ENCODE data around the gene RBM47.
"Not testable (repeated sequence)": the region's sequence is repeated elsewhere in the genome, so short reads cannot be mapped to it uniquely, and the experiment has no call there.

Gene RBM47

DNA sequence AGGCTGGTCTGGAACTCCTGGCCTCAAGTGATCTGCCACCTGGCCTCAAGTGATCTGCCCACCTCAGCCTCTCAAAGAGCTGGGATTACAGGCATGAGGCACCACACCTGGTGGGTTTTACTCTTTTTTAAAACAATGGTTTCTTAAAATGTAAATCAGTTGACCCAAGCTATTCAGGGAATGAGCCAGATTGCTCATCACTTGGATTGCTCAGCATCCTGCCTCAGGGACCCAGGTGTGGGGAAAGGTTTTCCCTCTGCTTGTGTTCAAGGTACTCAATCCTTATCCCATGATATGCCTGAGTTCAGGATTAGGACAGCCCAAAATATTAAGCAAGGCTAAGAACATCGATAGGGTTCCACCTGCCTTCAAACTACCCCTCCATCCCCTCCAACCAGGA is 227.1 kb downstream of the RBM47 start:
- DNase-seq (ENCODE audit: low read depth in 1 of 2, low spot score in 1 of 2), result no peak
- no peak for TF ChIP-seq JUND (IDR thresholded peaks at IDR 0.05; ENCODE audit: low read depth)
- in situ Hi-C loops (cut with HindIII; ENCODE audit: low pct_unique_long_range_greater_than_20kb, low sequenced_read_pairs), result no loop called here

- TF ChIP-seq JUND (IDR thresholded peaks at IDR 0.05; ENCODE audit: low read depth), result no peak
- no peak for DNase-seq (ENCODE audit: low read depth in 1 of 2, low spot score in 1 of 2)
- in situ Hi-C loops (cut with HindIII; ENCODE audit: low pct_unique_long_range_greater_than_20kb, low sequenced_read_pairs), result no loop called here
These were observed 228.0 kb downstream of the RBM47 start for GRCh38 chr4:40401631-40402030.

DNA sequence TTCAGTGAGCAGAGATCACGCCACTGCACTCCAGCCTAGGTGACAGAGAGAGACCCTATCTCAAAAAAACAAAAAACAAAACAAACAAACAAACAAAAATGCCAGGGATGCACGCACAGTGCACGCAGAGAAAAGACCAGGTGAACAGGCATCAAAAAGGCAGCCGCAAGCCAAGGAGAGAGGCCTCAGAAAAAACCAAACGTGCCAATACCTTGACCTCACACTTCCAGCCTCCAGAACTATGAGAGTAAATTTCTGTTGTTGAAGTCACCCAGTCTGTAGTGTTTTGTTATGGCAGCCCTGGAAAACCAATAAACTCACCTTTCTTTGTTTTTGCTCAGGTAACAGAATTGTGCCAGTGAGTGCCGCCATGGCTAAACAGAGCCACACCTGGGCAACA is 228.6 kb downstream of the RBM47 start:
- no peak for TF ChIP-seq JUND (IDR thresholded peaks at IDR 0.05; ENCODE audit: low read depth)
- in situ Hi-C loops (cut with HindIII; ENCODE audit: low pct_unique_long_range_greater_than_20kb, low sequenced_read_pairs), result no loop called here
- no peak for DNase-seq (ENCODE audit: low read depth in 1 of 2, low spot score in 1 of 2)

- TF ChIP-seq JUND (IDR thresholded peaks at IDR 0.05; ENCODE audit: low read depth), result no peak
These were observed 230.1 kb downstream of the RBM47 start for GRCh38 chr4:40399578-40399977.

DNA sequence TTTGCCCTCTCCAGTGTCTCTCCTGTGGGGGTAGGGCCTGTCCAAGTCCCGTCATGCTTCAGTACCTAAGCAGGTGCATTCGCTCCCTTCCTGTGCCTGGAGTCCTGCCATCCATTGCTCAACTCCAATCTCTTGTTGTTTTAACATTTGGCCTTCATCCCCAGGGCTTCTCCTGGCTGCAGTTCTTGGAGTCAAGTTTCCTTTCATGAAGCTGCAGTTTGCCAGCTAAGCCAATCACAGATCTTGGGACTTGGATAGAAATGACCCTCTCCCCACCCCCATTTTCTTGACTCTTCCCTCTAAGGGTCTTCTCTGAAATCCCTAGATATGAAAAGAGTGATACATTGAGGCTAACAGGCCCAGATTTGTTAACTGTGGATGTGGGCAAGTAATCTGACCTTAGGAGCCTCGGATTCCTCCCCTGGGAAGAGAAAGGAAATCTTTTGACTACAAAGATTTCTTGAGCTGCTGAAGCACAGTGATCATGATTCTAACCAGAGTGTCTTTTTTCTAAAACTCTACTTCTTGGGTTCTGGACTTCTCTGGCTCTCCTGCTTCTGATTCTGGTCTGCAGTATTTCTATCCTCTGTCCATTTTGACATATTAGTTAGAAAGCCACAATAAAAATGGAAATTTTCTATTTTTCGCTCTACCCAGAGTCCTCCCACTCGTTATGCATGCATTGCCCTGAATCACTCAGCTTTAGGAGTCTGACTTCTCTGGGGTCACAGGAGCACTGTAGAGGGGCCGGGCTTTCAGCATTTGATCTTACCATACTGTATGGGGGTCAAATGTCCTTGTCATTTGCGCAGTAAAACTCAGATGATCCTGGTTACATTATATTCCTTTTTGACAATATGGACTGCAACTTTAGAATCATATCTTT is 233.5 kb downstream of the RBM47 start:
- in situ Hi-C loops (cut with HindIII; ENCODE audit: low pct_unique_long_range_greater_than_20kb, low sequenced_read_pairs), result no loop called here
- TF ChIP-seq JUND (IDR thresholded peaks at IDR 0.05; ENCODE audit: low read depth), result no peak
- DNase-seq (ENCODE audit: low read depth in 1 of 2, low spot score in 1 of 2), result peak in 1 of 2 experiments; percentile 67

More at GRCh38 chr4:40399578-40399977, 230.1 kb downstream of the RBM47 start:
- in situ Hi-C loops (cut with HindIII; ENCODE audit: low pct_unique_long_range_greater_than_20kb, low sequenced_read_pairs), result no loop called here
- DNase-seq (ENCODE audit: low read depth in 1 of 2, low spot score in 1 of 2), result no peak

DNA sequence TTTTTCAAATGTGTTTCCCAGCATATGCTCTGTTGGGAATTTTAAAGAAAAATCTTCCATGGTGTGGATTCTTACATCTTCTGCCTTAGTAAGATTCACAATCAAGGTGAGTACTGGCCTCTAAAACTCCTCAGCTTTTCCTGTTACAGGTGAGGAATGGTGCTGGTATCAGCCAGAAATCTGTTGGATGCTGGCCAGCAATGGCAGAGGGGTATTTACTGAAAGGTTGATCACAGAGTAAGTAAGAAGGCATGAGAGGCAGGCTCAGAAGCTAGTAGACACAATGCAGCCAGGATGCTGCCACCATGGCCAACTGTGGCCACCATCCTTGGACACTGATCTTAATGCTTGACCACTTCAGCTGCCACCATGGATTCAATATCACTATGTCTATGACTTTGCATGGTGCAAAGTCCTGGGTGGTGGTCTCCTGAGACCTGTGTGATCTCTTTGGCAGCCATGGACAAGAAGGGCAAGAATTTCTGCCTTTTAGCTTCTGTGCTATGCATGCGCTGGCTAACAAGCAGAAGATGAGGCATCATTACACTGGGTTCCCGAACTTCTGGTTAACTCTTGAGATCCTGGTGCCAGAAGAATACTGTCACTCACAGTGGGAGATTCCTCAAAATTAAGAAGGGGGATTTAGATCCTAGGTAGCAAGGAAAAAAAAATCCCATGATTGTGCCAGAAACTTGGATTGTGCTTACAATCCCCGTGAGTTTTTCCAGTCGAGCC is 234.3 kb downstream of the RBM47 start:
- no peak for TF ChIP-seq JUND (IDR thresholded peaks at IDR 0.05; ENCODE audit: low read depth)
- in situ Hi-C loops (cut with HindIII; ENCODE audit: low pct_unique_long_range_greater_than_20kb, low sequenced_read_pairs), result no loop called here

DNA sequence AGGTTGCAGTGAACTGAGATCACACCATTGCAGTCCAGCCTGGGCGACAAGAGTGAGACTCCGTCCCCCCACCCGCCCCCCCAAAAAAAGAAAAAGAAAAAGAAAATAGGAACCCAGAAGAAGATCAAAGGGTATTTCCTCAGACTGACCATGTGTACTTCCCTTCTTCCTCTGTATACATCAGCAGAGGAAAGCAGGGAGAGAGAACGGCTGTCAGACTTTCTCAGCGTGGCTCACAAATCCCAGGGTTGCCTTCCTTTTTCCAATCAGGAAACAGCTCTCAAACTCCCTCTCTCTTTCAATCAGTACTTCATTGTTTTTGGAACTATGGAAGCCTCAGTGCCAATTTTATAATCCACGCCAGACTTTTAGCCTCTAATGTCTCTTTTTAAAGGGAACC is 235.4 kb downstream of the RBM47 start:
- in situ Hi-C loops (cut with HindIII; ENCODE audit: low pct_unique_long_range_greater_than_20kb, low sequenced_read_pairs), result no loop called here
- TF ChIP-seq JUND (IDR thresholded peaks at IDR 0.05; ENCODE audit: low read depth), result no peak
- no peak for DNase-seq (ENCODE audit: low read depth in 1 of 2, low spot score in 1 of 2)

More for the DNA sequence above, 234.3 kb downstream of the RBM47 start:
- DNase-seq (ENCODE audit: low read depth in 1 of 2, low spot score in 1 of 2), result no peak

DNA sequence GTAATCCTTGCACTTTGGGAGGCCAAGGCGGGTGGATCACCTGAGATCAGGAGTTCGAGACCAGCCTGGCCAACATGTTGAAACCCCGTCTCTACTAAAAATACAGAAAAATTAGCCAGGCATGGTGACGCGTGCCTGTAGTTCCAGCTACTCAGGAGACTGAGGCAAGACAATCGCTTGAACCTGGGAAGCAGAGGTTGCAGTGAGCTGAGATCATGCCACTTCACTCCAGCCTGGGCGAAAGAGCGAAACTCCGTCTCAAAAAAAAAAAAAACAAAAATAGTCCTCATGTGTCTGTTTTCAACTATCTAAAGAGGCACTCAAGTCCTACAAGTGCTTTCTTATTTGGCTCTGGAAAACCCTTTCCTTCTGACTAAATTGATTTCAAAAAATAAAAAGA is 237.4 kb downstream of the RBM47 start:
- DNase-seq (ENCODE audit: low read depth in 1 of 2, low spot score in 1 of 2); in situ Hi-C loops (cut with HindIII; ENCODE audit: low pct_unique_long_range_greater_than_20kb, low sequenced_read_pairs): not testable (repeated sequence)

DNA sequence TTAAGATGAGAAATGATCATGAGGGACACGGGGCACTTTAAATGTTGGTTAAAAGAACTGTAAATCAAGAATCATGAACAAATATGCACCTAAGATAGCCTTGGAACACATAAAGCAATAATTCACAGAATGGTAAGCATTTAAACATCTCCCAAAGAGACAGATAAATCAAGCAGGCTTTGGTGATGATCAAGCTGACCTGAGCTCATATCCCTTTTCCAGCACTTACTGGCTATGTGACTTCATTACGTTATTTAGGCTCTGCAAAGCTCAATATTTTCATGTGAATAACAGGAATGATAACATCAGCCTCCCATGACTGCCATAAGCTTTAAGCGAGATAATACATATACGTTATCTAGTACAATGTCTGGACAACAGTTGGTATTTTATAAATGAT is 239.7 kb downstream of the RBM47 start:
- no peak for DNase-seq (ENCODE audit: low read depth in 1 of 2, low spot score in 1 of 2)
- TF ChIP-seq JUND (IDR thresholded peaks at IDR 0.05; ENCODE audit: low read depth), result no peak
- in situ Hi-C loops (cut with HindIII; ENCODE audit: low pct_unique_long_range_greater_than_20kb, low sequenced_read_pairs), result no loop called here

DNA sequence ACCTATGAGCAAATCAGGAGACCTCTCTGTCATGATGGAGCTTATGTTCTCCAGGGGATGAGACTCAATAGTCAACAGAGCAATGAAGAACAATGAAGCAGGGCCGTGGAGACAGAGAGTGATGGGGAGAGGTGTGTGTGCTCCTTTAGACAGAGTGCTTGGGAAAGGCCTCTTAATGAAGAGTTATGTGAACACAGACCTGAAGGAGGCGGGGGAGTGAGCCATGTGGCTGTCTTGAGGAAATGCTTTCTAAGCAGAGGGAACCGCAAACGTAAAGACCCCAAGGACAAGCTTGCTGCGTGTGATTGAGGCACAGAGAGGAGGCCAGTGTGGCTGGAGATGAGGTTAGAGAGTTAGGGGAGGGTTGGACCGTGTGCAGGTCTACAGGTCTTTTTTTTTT is 241.4 kb downstream of the RBM47 start:
- DNase-seq (ENCODE audit: low read depth in 1 of 2, low spot score in 1 of 2), result no peak
- TF ChIP-seq JUND (IDR thresholded peaks at IDR 0.05; ENCODE audit: low read depth), result no peak

GRCh38 chr4:40380647-40381046 is 249.0 kb downstream of the RBM47 start:
- in situ Hi-C loops (cut with HindIII; ENCODE audit: low pct_unique_long_range_greater_than_20kb, low sequenced_read_pairs), result no loop called here
- no peak for DNase-seq (ENCODE audit: low read depth in 1 of 2, low spot score in 1 of 2)
- no peak for TF ChIP-seq JUND (IDR thresholded peaks at IDR 0.05; ENCODE audit: low read depth)

More for the DNA sequence above, 241.4 kb downstream of the RBM47 start:
- in situ Hi-C loops (cut with HindIII; ENCODE audit: low pct_unique_long_range_greater_than_20kb, low sequenced_read_pairs), result no loop called here

- TF ChIP-seq JUND (IDR thresholded peaks at IDR 0.05; ENCODE audit: low read depth), result no peak
- in situ Hi-C loops (cut with HindIII; ENCODE audit: low pct_unique_long_range_greater_than_20kb, low sequenced_read_pairs), result no loop called here
- DNase-seq (ENCODE audit: low read depth in 1 of 2, low spot score in 1 of 2), result no peak
These were observed 250.4 kb downstream of the RBM47 start for GRCh38 chr4:40379248-40379647.

DNA sequence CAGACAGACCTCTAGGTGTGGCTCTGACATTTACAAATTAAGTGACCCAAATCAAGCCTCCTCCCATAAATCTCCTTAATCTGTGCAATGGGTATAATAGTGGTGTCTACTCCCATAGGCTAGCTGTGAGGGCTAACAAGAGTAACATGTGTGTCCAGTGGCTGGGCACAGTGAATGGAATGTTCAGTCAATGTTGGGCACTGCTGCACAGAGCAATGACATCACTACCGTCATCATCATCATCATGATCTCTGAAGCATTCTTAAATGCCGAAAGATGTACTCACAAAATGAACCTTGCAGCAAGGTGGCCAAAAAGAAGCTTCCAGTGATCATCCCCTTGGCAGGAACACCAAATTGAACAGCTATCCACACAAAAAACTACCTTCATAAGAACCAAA is 251.0 kb downstream of the RBM47 start:
- DNase-seq (ENCODE audit: low read depth in 1 of 2, low spot score in 1 of 2), result no peak
- no peak for TF ChIP-seq JUND (IDR thresholded peaks at IDR 0.05; ENCODE audit: low read depth)
- in situ Hi-C loops (cut with HindIII; ENCODE audit: low pct_unique_long_range_greater_than_20kb, low sequenced_read_pairs), result no loop called here
